Muscle of arm (tissue), 14 donors: ENCODE measurements around the gene SPRED2. TPM values are rescaled to one million over a fixed set of nuclear protein-coding genes. Genes with fewer than 3 reads are reported as not detected.

ENCODE experiments used
- DNase-seq: peaks from one replicate; pipeline ENCODE4 v3.0.0-alpha.2; 2013
- long read RNA-seq, 11 donors: transcript quantifications; one replicate each; lab custom pipeline, GENCODE V29; 2026
- polyA plus RNA-seq, 12 donors: library from polyadenylated mRNA; unstranded; fragments of 120-200 nt; gene quantifications; one replicate each; pipeline ENCODE4 v1.2.1, GENCODE V29; 2013; ENCODE audit not compliant: insufficient read length in 12 of 12

SPRED2 gene, protein sequence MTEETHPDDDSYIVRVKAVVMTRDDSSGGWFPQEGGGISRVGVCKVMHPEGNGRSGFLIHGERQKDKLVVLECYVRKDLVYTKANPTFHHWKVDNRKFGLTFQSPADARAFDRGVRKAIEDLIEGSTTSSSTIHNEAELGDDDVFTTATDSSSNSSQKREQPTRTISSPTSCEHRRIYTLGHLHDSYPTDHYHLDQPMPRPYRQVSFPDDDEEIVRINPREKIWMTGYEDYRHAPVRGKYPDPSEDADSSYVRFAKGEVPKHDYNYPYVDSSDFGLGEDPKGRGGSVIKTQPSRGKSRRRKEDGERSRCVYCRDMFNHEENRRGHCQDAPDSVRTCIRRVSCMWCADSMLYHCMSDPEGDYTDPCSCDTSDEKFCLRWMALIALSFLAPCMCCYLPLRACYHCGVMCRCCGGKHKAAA
- 10 to 100 TPM in 11 of 12 donors, not detected in 1; 29.1 to 42.5 (median 37.8) TPM for polyA plus RNA-seq
- long read RNA-seq, donor 1, full-length matches to known transcripts: 2 of 2 reads
- long read RNA-seq, donor 1, partial matches to known transcripts: 0 of 2 reads
- long read RNA-seq, donor 1, other reads (novel, unspliced or antisense): 0 of 2 reads
- long read RNA-seq, donor 2, full-length matches to known transcripts: 4 of 4 reads
- long read RNA-seq, donor 2, partial matches to known transcripts: 0 of 4 reads
- long read RNA-seq, donor 2, other reads (novel, unspliced or antisense): 0 of 4 reads
- long read RNA-seq, donor 3, full-length matches to known transcripts: 3 of 3 reads
- long read RNA-seq, donor 3, partial matches to known transcripts: 0 of 3 reads
- long read RNA-seq, donor 3, other reads (novel, unspliced or antisense): 0 of 3 reads
- long read RNA-seq, donor 4, full-length matches to known transcripts: 2 of 2 reads
- long read RNA-seq, donor 4, partial matches to known transcripts: 0 of 2 reads
- long read RNA-seq, donor 4, other reads (novel, unspliced or antisense): 0 of 2 reads
- long read RNA-seq, donor 5, full-length matches to known transcripts: 9 of 9 reads
- long read RNA-seq, donor 5, partial matches to known transcripts: 0 of 9 reads
- long read RNA-seq, donor 5, other reads (novel, unspliced or antisense): 0 of 9 reads
- long read RNA-seq, donor 6, full-length matches to known transcripts: 3 of 3 reads
- long read RNA-seq, donor 6, partial matches to known transcripts: 0 of 3 reads
- long read RNA-seq, donor 6, other reads (novel, unspliced or antisense): 0 of 3 reads
- long read RNA-seq, donor 7, full-length matches to known transcripts: 2 of 2 reads
- long read RNA-seq, donor 7, partial matches to known transcripts: 0 of 2 reads
- long read RNA-seq, donor 7, other reads (novel, unspliced or antisense): 0 of 2 reads
- long read RNA-seq, donor 8, full-length matches to known transcripts: 10 of 10 reads
- long read RNA-seq, donor 8, partial matches to known transcripts: 0 of 10 reads
- long read RNA-seq, donor 8, other reads (novel, unspliced or antisense): 0 of 10 reads
- long read RNA-seq, donor 9, full-length matches to known transcripts: 3 of 3 reads
- long read RNA-seq, donor 9, partial matches to known transcripts: 0 of 3 reads
- long read RNA-seq, donor 9, other reads (novel, unspliced or antisense): 0 of 3 reads
- long read RNA-seq, donor 10, full-length matches to known transcripts: 6 of 6 reads
- long read RNA-seq, donor 10, partial matches to known transcripts: 0 of 6 reads
- long read RNA-seq, donor 10, other reads (novel, unspliced or antisense): 0 of 6 reads
- long read RNA-seq, donor 11, full-length matches to known transcripts: 2 of 2 reads
- long read RNA-seq, donor 11, partial matches to known transcripts: 0 of 2 reads
- long read RNA-seq, donor 11, other reads (novel, unspliced or antisense): 0 of 2 reads

DNA sequence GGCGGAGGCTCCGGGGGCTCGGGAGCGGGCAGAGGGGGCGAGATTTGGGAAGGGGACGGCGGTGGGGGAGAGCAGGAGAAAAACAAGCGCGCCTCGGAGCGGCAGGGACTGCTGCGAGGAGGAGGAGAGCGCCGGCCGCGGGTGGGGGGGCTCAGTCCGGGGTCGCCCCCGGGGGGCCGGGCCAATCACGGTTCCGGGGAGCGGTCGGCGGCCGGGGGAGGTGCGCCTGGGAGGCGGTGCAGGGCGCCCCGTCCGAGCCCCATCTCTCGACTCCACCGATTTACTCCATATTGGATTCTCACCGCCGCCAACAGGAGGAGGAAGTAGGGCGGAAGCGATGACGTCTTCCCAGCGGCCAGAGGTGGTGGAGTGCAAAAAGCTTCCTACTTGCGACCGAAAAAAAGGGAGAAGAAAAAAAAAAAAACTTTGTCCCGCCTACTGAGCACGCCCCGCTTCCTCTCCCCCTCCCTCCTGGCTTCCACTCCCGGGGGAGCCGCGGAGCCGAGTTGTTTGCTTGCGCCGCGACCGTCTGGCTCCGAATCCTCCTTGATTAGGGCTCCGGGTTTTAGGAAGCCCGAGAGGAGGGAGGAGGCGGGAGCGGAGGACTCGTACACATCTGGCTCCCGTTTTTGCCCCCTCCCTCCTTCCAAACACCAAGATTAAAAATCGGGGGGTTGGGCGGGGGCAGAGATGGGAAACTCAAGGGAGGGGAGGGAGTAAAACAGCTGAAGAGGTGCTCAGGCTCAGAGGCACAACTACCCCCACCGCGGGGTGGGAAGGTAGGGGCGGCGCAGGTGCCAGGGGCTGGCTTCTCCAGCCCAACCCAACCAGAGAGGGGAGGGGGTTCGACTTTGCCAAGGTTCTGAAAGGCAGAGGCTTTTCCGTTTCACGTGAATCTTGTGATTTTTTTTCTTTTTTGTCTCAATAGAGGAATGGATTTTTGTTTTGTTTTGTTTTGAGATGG is at the start of gene SPRED2:
Gene SPRED2, minus strand, starts transcription at position 373 of the 964 bp plus-strand sequence. CDS start 612 bp downstream, outside the sequence.
- DNase-seq: peak; percentile 97

DNA sequence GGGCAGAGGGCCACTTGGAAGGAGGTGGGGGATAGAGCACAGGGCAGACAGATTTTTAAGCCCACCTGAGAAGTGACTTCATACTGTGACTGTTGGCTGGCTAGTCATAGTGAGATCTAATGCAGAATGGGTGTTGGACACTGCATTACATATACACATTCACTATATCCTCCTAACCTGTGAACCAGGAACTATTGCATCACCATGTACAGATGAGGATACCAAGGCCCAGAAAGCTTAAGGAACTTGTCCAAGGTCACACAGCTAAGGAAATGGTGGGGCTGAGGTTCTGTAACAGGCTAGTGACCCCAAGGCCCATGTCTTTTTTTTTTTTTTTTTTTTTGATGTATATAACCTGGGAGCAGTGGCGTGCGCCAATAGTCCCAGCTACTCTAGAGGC is 49.6 kb upstream of the SPRED2 start:
- DNase-seq: no peak

DNA sequence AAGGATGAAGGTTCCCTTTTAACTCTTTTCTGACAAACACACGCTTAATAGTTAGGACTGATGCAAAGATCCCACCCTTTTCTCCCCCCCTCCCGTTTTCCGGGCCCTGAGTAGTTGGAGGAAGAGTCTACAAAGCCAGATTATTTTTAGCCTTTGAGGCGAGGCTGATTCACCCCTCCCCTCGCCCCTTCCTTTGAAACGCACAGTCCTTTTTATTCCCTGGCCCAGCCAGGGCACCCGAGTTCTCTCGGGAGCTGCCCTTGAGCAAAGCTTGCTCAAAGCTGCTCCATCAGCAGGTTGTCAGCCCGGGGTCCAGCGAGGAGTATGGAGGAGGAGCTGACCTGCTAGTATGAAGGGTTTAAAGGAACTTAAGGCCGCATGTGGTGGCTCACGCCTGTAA is 47.1 kb upstream of the SPRED2 start:
- DNase-seq: no peak

DNA sequence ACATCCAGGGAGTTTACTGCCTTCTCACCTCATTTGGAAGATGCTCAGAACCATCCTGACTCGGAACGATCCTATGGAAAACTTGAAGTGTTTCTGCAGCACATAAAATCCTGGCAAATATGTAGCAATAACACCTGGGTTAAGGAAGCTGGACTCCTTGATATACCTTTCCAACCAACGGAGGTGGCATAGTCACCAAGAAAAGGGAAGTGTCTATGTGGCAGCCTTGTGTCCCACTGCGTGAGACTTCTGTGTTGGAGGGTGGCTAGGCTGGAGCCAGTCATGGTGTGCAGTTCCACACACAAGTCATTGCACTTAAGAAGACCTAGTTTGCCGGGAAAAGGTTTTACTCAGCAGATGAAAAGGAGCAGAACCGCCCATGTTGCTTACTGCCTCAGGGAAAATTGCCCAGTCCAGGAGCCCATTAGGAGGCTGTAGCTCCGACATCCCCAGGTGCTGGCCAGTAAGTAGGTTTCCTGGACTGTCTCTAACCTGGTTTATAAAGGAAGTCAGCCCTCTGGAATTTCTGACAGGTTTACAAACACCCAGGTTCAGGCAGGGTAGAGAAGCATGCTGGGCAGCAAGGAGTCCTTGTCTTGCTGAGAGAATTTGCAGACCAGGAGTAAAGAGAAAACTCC is 46.2 kb upstream of the SPRED2 start:
- DNase-seq: no peak

DNA sequence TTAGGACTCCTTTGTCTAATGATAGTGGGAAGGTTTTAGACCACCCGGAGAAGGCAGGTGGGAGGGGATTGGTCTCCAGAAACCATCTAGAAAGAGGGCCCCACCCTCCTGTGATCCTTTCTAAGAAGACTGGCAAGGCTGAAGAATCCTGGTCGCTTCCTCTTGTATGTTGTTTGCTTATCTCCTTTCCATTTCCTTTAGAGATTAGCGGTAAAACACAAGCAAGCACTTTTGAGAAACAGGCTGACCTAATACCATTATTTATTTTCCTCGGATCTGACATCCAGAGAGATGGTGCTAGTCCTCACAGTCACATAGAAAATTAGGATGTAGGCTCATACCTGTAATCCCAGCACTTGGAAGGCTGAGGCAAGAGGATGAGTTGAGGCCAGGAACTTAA is 45.2 kb upstream of the SPRED2 start:
- DNase-seq: no peak

DNA sequence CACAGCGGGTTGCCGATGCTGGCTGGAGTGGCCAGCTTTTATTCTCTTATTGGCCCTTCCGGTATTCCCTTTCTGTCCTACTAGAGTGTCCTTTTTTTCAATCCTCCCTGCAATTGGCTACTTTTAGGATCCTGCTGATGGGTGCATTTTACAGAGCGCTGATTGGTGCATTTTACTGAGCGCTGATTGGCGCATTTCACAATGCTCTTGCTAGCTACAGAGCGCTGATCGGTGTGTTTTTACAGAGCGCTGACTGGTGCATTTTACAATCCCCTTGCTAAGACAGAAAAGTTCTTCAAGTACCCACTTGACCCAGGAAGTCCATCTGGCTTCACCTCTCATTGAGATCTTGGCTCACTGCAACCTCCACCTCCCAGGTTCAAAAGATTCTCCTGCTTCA is 44.4 kb upstream of the SPRED2 start:
- DNase-seq: no peak

DNA sequence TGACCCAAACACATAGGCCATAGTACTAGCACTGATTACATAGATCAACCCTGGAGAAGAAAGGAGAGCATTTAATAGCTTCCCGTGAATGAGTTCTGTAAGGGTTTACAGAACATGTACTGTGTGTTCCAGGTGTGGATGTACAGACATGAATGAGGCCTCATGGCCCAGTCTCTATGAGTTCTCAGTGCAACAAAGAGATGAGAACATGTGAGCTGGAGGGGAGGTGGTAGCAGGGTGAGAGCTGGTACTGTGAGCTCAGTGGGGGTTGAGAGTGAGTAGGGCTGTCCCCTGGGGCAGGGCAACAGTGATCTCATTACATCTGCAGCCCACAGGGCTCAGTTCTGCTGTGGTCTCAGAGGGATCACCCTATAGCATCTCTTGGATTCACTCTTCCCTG is 42.6 kb upstream of the SPRED2 start:
- no peak for DNase-seq

DNA sequence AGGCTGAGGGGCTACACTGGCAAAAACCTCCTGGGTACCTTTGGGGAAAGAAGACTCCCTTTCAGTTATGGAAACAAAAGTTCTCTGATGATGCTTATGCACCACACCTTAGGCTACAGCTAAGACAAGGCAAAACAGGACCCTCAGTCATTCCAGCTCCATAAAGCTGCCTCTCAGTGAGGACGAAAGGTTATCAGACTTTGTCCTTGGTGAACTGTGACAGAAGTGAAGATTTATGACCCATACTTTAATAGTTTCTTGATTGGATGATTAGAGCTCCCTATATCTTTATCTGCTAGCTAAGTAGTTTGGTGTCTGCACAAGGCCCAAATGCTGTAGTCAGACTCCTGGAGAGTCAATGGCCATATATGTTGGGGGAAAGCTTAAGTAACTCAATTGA is 40.6 kb upstream of the SPRED2 start:
- DNase-seq: no peak

DNA sequence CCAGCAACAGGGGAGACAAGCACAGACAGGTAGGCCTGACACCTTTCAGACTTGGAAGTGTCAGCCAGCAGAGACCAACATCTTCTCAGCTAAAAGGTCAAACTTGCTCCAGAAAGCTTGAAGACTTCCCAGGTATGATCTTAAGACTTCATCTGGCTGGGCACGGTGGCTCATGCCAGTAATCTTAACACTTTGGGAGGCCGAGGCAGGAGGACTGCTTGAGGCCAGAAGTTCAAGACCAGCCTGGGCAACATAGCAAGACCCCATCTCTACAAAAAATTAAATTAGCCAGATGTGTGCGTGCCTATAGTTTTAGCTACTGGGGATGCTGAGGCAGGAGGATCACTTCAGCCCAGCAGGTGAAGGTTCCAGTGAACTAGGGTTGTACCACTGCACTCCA is 39.0 kb upstream of the SPRED2 start:
- no peak for DNase-seq

DNA sequence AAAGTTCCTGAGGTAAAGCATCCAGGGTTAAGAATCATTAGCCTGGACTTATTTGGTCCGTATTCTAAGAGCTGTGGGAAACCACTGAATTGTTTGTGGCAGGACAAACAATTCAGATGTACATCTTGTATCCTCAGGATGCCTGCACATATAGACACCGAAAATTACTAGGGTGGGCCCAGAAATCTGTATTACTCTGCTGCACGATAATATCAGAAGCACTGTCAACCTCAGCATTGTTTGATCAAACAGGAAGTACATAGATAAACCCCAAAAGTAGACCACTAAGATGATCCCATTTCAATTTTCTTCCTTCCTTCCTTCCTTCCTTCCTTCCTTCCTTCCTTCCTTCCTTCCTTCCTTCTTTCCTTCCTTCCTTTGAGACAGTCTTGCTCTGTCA is 34.2 kb upstream of the SPRED2 start:
- no peak for DNase-seq

DNA sequence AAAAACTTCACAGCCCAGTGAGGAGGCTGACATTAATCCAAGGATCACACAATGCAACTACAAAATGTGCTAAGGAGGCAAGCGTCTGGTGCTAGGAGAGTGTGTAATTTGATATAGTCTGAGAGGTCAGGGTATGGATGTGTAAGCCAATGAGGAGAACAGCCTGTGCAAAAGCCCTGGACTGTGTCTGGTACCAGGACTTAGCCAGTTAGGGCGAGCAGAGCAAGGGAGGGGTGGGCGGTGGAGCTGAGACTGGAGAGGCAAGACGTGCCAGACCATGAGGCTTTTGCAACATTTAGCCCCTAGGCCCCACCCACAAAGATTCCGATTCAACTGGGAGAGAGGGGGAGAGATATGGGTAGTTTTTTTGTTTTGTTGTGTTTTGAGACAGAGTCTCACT is 33.5 kb upstream of the SPRED2 start:
- no peak for DNase-seq

DNA sequence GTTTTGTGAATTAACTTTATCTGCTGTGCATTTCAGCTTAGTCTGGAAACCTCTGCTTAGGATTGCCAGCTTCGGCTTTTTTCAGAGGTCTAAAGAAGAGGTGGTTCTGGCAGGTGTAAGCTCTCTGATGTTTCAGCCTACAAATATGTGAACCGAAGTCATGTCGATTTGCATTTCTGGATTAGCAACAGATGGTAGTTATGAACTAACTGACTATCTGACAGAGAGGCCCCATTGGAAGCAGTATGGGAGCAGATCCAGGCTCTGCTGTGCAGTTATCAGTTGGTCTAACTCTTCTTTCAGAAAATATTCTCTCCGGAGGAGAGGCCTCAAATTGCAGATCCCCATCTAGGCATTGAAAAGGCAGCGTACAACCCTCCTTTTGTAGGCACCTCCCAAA is 32.7 kb upstream of the SPRED2 start:
- peak; percentile 16 for DNase-seq

DNA sequence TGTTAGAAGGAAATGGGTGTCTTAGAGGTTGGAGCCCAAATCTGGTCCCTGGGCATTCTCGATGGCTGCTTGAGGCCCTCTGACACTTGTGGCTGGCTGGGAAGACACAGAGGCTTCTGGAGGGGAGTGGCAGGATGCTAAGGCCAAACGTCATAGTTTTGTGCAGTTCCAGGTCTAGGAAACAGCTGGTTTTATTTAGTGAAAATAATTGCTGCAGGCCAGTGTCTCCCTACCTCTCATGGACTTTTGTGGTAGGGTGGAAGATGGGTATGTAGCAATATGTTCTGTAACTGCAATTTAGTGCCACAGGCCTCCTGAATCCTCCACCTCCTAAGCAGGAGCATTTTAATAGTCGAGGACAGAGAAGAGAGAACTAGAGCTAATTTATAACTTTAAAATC is 32.2 kb upstream of the SPRED2 start:
- DNase-seq: peak; percentile 45

DNA sequence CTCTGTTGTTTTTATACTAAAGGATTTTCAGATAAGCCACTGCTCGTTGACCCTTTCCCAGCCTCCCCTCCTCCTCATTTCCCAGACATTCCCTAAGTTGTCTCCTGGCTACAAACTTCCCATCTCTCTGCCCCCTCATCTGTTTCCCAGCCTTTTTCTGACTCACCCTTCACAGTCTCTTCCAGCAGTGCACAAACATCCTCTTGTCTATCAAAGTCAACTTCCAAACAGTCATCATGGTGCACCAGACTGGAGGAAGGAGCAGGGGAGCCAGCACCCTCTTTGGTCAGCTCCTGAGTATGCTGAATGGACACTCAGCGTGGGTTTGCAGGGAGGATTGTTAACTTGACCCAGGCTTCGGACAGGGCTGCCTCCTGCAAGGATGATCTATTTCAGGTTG is 26.6 kb upstream of the SPRED2 start:
- DNase-seq: no peak

DNA sequence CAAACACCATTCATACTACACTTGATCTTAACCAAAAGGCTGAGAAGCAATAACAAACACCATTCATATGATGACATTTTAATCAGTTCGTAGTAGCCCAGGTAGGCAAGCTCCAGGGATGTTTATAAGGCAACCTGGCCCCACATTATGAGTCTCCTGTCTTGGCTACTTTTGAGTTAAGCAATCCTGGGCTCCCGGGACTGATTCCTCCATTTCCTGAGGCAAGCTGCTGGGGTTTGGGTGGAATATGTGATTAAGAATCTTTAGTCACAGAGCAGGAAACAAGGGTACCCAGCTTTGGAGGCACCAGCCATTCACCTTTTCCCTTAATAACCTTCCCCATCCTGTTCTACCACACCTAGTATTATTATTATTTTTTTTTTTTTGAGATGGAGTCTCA is 24.5 kb upstream of the SPRED2 start:
- no peak for DNase-seq

DNA sequence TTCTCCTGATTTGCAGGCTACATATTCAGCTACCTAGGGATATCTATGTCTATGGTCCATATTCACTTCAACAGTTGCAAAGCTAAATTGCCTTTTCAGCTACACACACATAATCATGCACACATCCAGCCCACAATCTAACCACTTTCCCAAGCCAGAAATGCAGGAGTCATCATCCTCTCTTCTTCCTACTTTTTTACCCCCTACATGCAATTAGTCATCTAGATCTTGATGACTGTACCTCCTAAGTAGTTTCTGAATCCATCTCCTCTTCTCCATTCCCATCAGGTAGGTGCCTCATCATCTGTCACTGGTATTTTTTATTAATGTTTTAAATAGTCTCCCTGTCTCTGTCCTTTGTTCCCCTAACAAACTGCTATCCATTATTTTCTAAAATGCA is 23.7 kb upstream of the SPRED2 start:
- no peak for DNase-seq

DNA sequence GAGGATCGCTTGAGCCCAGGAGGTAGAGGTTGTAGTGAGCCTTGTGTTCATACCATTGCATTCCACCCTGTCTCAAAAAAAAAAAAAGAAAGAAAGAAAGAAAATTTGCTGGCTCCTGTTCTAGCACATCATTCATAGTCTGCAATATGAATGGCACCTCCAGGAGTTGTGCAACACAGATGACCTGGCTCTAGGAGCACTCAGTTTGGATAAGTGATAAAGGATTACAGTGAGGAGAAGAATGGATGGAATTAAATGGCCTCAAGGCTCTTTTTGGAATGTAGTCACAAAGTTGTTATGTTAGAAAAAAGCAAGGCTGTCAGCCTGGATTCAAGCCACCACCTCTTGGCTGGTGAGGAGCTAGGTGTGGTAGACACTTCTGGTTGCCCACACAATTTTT is 21.5 kb upstream of the SPRED2 start:
- no peak for DNase-seq

DNA sequence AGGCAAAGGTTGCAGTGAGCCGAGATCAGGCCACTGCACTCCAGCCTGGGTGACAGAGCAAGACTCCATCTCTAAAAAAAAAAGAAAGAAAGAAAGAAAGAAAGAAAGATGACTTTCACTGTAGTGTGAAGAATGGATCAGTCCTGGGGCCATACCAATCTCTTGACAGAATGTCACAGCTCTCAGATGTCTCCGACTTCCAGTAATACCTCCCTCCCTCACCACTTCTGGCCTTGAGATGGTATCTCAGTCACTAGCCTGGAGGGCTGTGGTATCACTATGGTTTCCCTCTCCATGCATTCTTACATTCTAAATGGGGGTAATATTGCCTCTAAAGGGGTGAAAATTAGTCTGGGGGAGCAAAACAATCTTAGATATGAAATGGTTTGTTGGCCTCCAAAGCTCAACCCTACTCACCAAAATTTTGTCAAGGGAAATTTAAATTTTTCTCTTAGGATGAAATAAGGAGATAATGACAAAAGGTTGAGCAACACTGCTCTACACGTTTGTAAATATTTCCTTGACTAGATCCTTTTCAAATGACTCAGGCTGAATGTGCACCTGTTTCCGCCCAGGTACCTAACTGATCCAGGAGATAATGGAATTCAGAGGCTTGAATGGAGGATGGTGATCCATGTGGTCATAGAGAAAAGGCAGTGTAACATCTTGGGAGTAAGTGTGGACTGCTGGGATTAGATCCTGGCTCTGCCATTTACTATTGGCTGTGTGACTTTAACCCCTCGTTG is 19.9 kb upstream of the SPRED2 start:
- DNase-seq: no peak
